Panc1 (cell line): ENCODE data around the gene ZFYVE27. TPM values are rescaled to one million over a fixed set of nuclear protein-coding genes. Genes with fewer than 3 reads are reported as not detected.

ENCODE experiments used
- ATAC-seq: fragments of 200-7000 bp; cut with Tn5 transposase; 2 replicates; pipeline ENCODE4 v1.9.1; 2020; ENCODE audit warnings: mild to moderate bottlenecking, moderate library complexity
- BruUV-seq: library from RNA; stranded (reverse); fragments of 400-500 nt; replicated peaks from 2 replicates; lab custom pipeline; 2021; lab: Mats Ljungman, UMichigan
- CTCF ChIA-PET: fragments of 300-600 bp; sonication (Branson Sonifier 250); formaldehyde crosslinking; loops from one replicate; lab custom pipeline; 2022; ENCODE audit warnings: antibody characterized with exemption; lab: Charles Lee
- POLR2A ChIA-PET: fragments of 300-600 bp; sonication (Branson Sonifier 250); formaldehyde crosslinking; loops from one replicate; lab custom pipeline; 2022; ENCODE audit warnings: antibody characterized with exemption; lab: Charles Lee
- DNase-seq: peaks from one replicate; pipeline ENCODE4 v3.0.0-alpha.2; 2010; ENCODE audit warnings: low read depth, low spot score
- H3K27ac ChIP-seq: 2 replicates; pipeline ENCODE4 v1.5.1; 2011; ENCODE audit warnings: mild to moderate bottlenecking, low read length, inconsistent platforms
- H3K27me3 ChIP-seq: fragments of 200-500 bp; sonication (Bioruptor generic); 2 replicates; pipeline ENCODE4 v1.6.0; 2014; ENCODE audit warnings: low read length, inconsistent platforms; ENCODE audit not compliant: control insufficient read depth, insufficient read depth
- H3K36me3 ChIP-seq: fragments of 200-500 bp; sonication (Bioruptor generic); 2 replicates; pipeline ENCODE4 v1.5.1; 2014; ENCODE audit warnings: inconsistent platforms, mild to moderate bottlenecking, low read length, moderate library complexity; ENCODE audit not compliant: control insufficient read depth, insufficient read depth
- H3K4me1 ChIP-seq: 2 replicates; pipeline ENCODE4 v1.5.1; 2011; ENCODE audit warnings: inconsistent platforms, mild to moderate bottlenecking, low read length, moderate library complexity; ENCODE audit not compliant: control insufficient read depth, insufficient read depth
- H3K4me3 ChIP-seq, 2 experiments: 2 replicates each; pipeline ENCODE4 v1.5.1; 2011 to 2012; ENCODE audit warnings: low read depth in 2 of 2, low read length in 2 of 2, mild to moderate bottlenecking in 2 of 2, inconsistent platforms in 1 of 2, moderate library complexity in 1 of 2
- H3K9me3 ChIP-seq: fragments of 200-500 bp; sonication (Bioruptor generic); 2 replicates; pipeline ENCODE4 v1.5.1; 2014; ENCODE audit warnings: low read depth, mild to moderate bottlenecking, inconsistent platforms, low read length, moderate library complexity; ENCODE audit not compliant: control insufficient read depth, insufficient read depth
- CTCF ChIP-seq: fragments of 450-650 bp; IDR thresholded peaks from 2 replicates; pipeline ENCODE4 v1.5.1; 2017; ENCODE audit warnings: mild to moderate bottlenecking
- POLR2AphosphoS5 ChIP-seq: IDR thresholded peaks from 2 replicates; pipeline ENCODE4 v1.6.1; 2012; ENCODE audit warnings: mild to moderate bottlenecking, low read depth, low read length, moderate library complexity
- REST ChIP-seq, 2 experiments: IDR thresholded peaks; 2 replicates each; pipeline ENCODE4 v1.6.1; 2011 to 2012; ENCODE audit warnings: low read depth in 2 of 2, control low read depth in 1 of 2, low read length in 1 of 2, mild to moderate bottlenecking in 1 of 2, moderate library complexity in 1 of 2; ENCODE audit not compliant: insufficient read depth in 1 of 2
- SIN3A ChIP-seq: IDR thresholded peaks from 2 replicates; pipeline ENCODE4 v1.6.1; 2012; ENCODE audit warnings: low read depth, mild to moderate bottlenecking, low read length, moderate library complexity, borderline replicate concordance; ENCODE audit not compliant: insufficient read depth
- TCF7L2 ChIP-seq: IDR thresholded peaks from 2 replicates; pipeline ENCODE4 v1.6.1; 2011; ENCODE audit warnings: mild to moderate bottlenecking, low read depth, low read length, inconsistent platforms
- in situ Hi-C: cut with HindIII; loops from 2 replicates; pipeline ENCODE4 v1.10.0; 2016; ENCODE audit warnings: low sequenced_read_pairs, low pct_unique_long_range_greater_than_20kb
- intact Hi-C: fragments of 100-400 bp; cut with micrococcal nuclease; formaldehyde crosslinking; loops from one replicate; pipeline ENCODE4 v1.10.0; 2022; ENCODE audit not compliant: unreplicated experiment
- total RNA-seq: library from RNA; stranded (reverse); gene quantifications from one replicate; pipeline ENCODE4 v1.2.1, GENCODE V29; 2021; ENCODE audit not compliant: unreplicated experiment

The ZFYVE27 gene
- total RNA-seq, 1 experiment from 2014 or later: 37.9 TPM

GRCh38 chr10:97737770-97738265, 890 bp downstream of the ZFYVE27 start:
- no peaks in the 10 kb centered on the region; the same call in 1 of the 2 replicates for H3K9me3 ChIP-seq
- H3K27ac ChIP-seq: peak overlapping the region; percentile 92
- no peak; the same call in 1 of the 2 replicates for ATAC-seq
- in situ Hi-C loops (no loop called here), intact Hi-C loops (no loop called here)
- BruUV-seq: no TSS peak
- ChIA-PET CTCF (no interaction called here), POLR2A (no interaction called here)
- peak overlapping the region; percentile 70 to 87 for H3K4me3 ChIP-seq
- TF ChIP-seq POLR2AphosphoS5 (no peak), SIN3A (no peak), REST (IDR thresholded peaks at IDR 0.05; ENCODE audit: insufficient read depth in 1 of 2, low read depth in 2 of 2, low read length in 1 of 2) (no peak), TCF7L2 (no peak), CTCF (no peak)
- peaks cover 4% of the 10 kb centered on the region; the same call in 1 of the 2 replicates for H3K4me1 ChIP-seq
- H3K27me3 ChIP-seq: no peaks in the 10 kb centered on the region
- peaks cover 15% of the 10 kb centered on the region for H3K36me3 ChIP-seq
- DNase-seq: no peak

- Histone ChIP-seq H3K4me3 (no peak overlapping the region; a peak in 2 of 4 replicates), H3K4me1 (peaks cover 4% of the 10 kb centered on the region; the same call in 1 of the 2 replicates), H3K9me3 (no peaks in the 10 kb centered on the region; the same call in 1 of the 2 replicates), H3K27ac (no peak overlapping the region), H3K36me3 (peaks cover 15% of the 10 kb centered on the region), H3K27me3 (no peaks in the 10 kb centered on the region)
- DNase-seq (no peak), ATAC-seq (no peak)
- in situ Hi-C loops: no loop called here
- ChIA-PET POLR2A (no interaction called here), CTCF (no interaction called here)
- no TSS peak for BruUV-seq
- no peak for TF ChIP-seq TCF7L2
- no peak for TF ChIP-seq CTCF
- no peak for TF ChIP-seq SIN3A
- no peak for TF ChIP-seq POLR2AphosphoS5
- TF ChIP-seq REST (IDR thresholded peaks at IDR 0.05; ENCODE audit: insufficient read depth in 1 of 2, low read depth in 2 of 2, low read length in 1 of 2): no peak
- intact Hi-C loops: no loop called here
These were observed 1.7 kb downstream of the ZFYVE27 start for GRCh38 chr10:97738616-97739015.
